ENCODE measurements around the gene ZDHHC24. TPM values are rescaled to one million over a fixed set of nuclear protein-coding genes. Genes with fewer than 3 reads are reported as not detected.

Gene ZDHHC24
- total RNA-seq, 1 experiment from 2014 or later = 29.5 TPM

GRCh38 chr11:66580803-66581202 is 35.0 kb upstream of the ZDHHC24 start:
- TF ChIP-seq CTCF (IDR thresholded peaks at IDR 0.05) = no peak
- H3K9me3 ChIP-seq (ENCODE audit: control insufficient read depth, insufficient read depth, low read depth, low read length) = peaks cover 3% of the 10 kb centered on the region; the same call in 1 of the 2 replicates
- no peak for DNase-seq (ENCODE audit: low read depth, low spot score)
- no peaks in the 10 kb centered on the region for H3K27me3 ChIP-seq (ENCODE audit: control insufficient read depth, insufficient read depth, low read length)
- H3K4me1 ChIP-seq (ENCODE audit: control insufficient read depth, insufficient read depth, low read length) = no peaks in the 10 kb centered on the region
- CTCF ChIA-PET = interaction anchor here (0.6 kb wide), 1 partner anchor 28 kb away, joined by 3 read pairs; no protein-coding TSS in a partner anchor
- H3K27ac ChIP-seq (ENCODE audit: low read length) = no peak overlapping the region
- in situ Hi-C loops (cut with HindIII; ENCODE audit: low pct_unique_long_range_greater_than_20kb, low sequenced_read_pairs) (no loop called here), intact Hi-C loops (cut with micrococcal nuclease; ENCODE audit: unreplicated experiment) (no loop called here)
- no peaks in the 10 kb centered on the region for H3K36me3 ChIP-seq (ENCODE audit: control insufficient read depth, insufficient read depth, low read length)
- no peak for ATAC-seq
- no peak overlapping the region for H3K4me3 ChIP-seq (ENCODE audit: low read depth in 2 of 2, low read length in 2 of 2)
- no TSS peak for BruUV-seq (replicated peaks)
- POLR2A ChIA-PET = interaction anchor here (0.6 kb wide), 1 partner anchor 69 kb away, joined by 6 read pairs; no protein-coding TSS in a partner anchor

- intact Hi-C loops (cut with micrococcal nuclease; ENCODE audit: unreplicated experiment) = loop anchor here (10.0 kb wide), 1 partner anchor 96 kb away; the partner anchor contains the start of gene RBM4B
- Histone ChIP-seq H3K27ac (ENCODE audit: low read length) (no peak overlapping the region), H3K9me3 (ENCODE audit: control insufficient read depth, insufficient read depth, low read depth, low read length) (peaks cover 3% of the 10 kb centered on the region; the same call in 1 of the 2 replicates), H3K36me3 (ENCODE audit: control insufficient read depth, insufficient read depth, low read length) (no peaks in the 10 kb centered on the region), H3K27me3 (ENCODE audit: control insufficient read depth, insufficient read depth, low read length) (no peaks in the 10 kb centered on the region), H3K4me3 (ENCODE audit: low read depth in 2 of 2, low read length in 2 of 2) (no peak overlapping the region), H3K4me1 (ENCODE audit: control insufficient read depth, insufficient read depth, low read length) (no peaks in the 10 kb centered on the region)
- ChIA-PET CTCF (interaction anchor here (0.9 to 1.0 kb wide), 2 partner anchors 40 to 99 kb away, joined by 3 to 7 read pairs; partner anchors contain the start of gene RBM4B), POLR2A (no interaction called here)
- TF ChIP-seq TCF7L2 (IDR thresholded peaks at IDR 0.05; ENCODE audit: low read depth, low read length) (no peak), REST (IDR thresholded peaks at IDR 0.05; ENCODE audit: insufficient read depth in 1 of 2, low read depth in 2 of 2, low read length in 1 of 2) (no peak), CTCF (IDR thresholded peaks at IDR 0.05) (peak; percentile 93), POLR2AphosphoS5 (IDR thresholded peaks at IDR 0.05; ENCODE audit: low read depth, low read length) (no peak), SIN3A (IDR thresholded peaks at IDR 0.05; ENCODE audit: borderline replicate concordance, insufficient read depth, low read depth, low read length) (no peak)
- DNase-seq (ENCODE audit: low read depth, low spot score) (no peak), ATAC-seq (peak; percentile 89)
- in situ Hi-C loops (cut with HindIII; ENCODE audit: low pct_unique_long_range_greater_than_20kb, low sequenced_read_pairs) = no loop called here
- no TSS peak for BruUV-seq (replicated peaks)
Observed at GRCh38 chr11:66579017-66579606, 33.3 kb upstream of the ZDHHC24 start.

Measured in Panc1 (cell line).